HG03097 (cell line): ENCODE measurements around the gene SBSN.
"Not testable (repeated sequence)": the region's sequence is repeated elsewhere in the genome, so short reads cannot be mapped to it uniquely, and the experiment has no call there.

Source experiments
- ATAC-seq: cut with Tn5 transposase; IDR thresholded peaks from one replicate; pipeline ENCODE4 v1.9.1; 2021; ENCODE audit not compliant: unreplicated experiment, low FRiP score

The SBSN gene

GRCh38 chr19:35478794-35479677 is 49.1 kb downstream of the SBSN start:
- ATAC-seq = no peak

GRCh38 chr19:35476149-35476548 is 52.0 kb downstream of the SBSN start:
- ATAC-seq = no peak

- not testable (repeated sequence) for ATAC-seq
These were observed 53.5 kb downstream of the SBSN start for GRCh38 chr19:35474594-35474993.

- no peak for ATAC-seq
These were observed 54.0 kb downstream of the SBSN start for GRCh38 chr19:35474104-35474503.
